Measurements from ENCODE around the gene DPF1. TPM values are rescaled to one million over a fixed set of nuclear protein-coding genes. Genes with fewer than 3 reads are reported as not detected.

DPF1 gene
- total RNA-seq, 1 experiment from 2014 or later = 10.5 TPM

GRCh38 chr19:38193445-38193844, 30.6 kb downstream of the DPF1 start:
- H3K4me1 ChIP-seq (replicated peaks) = no peaks in the 10 kb centered on the region
- H3K4me3 ChIP-seq = no peak overlapping the region
- H3K27ac ChIP-seq = no peak overlapping the region
- no peak for DNase-seq (ENCODE audit: low read depth in 1 of 2, low spot score in 2 of 2)
- peaks cover 7% of the 10 kb centered on the region; the same call in 1 of the 2 replicates for H3K36me3 ChIP-seq
- H3K9me3 ChIP-seq (replicated peaks) = no peaks in the 10 kb centered on the region
- no peaks in the 10 kb centered on the region for H3K27me3 ChIP-seq (replicated peaks)

DNA sequence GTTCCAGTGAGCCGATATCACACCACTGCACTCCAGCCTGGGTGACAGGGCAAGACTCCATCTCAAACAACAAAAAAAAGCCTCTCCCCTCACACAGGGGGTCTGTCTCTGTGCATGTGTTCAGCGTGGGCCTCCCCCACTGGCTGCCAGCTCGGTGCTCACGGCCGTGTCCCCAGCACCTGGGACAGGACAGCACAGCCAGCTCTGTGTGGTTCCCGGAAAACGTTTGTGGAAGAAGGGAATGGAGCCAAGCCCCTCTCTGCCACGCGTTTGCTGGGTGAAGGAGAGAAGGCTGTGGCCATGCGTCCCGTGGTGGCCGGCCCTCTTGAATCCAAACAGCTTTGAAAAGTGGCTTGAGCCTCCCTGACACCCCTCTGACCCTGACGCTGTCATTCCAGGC, 32.3 kb downstream of the DPF1 start:
- Histone ChIP-seq H3K9me3 (replicated peaks) (no peaks in the 10 kb centered on the region), H3K4me1 (replicated peaks) (no peaks in the 10 kb centered on the region), H3K36me3 (0 out of 2 replicates have a peak, but pooled peaks cover 5% of the 10 kb centered on the region), H3K4me3 (no peak overlapping the region), H3K27me3 (replicated peaks) (no peaks in the 10 kb centered on the region), H3K27ac (no peak overlapping the region)
- no peak for DNase-seq (ENCODE audit: low read depth in 1 of 2, low spot score in 2 of 2)

DNA sequence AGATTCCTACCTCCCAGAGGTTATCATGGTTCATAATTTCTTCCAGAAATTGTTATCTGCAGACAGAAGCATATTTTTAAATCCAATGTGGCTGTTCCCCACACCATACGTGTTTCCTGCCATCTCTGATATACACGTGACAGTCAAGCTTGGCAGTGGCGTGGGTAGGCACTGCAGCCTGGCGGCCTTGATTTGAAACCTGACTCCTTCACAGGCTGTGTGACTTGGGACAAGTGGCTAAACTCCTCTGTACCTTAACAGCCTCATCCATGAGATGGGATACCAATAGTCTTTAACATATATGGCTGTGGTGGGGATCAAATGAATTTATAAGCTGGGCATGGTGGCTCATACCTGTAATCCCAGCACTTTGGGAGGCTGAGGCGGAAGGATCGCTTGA, 33.2 kb downstream of the DPF1 start:
- Histone ChIP-seq H3K27ac (no peak overlapping the region), H3K36me3 (0 out of 2 replicates have a peak, but pooled peaks cover 5% of the 10 kb centered on the region), H3K27me3 (replicated peaks) (no peaks in the 10 kb centered on the region), H3K4me1 (replicated peaks) (no peaks in the 10 kb centered on the region), H3K9me3 (replicated peaks) (no peaks in the 10 kb centered on the region), H3K4me3 (no peak overlapping the region)
- DNase-seq (ENCODE audit: low read depth in 1 of 2, low spot score in 2 of 2) = no peak

DNA sequence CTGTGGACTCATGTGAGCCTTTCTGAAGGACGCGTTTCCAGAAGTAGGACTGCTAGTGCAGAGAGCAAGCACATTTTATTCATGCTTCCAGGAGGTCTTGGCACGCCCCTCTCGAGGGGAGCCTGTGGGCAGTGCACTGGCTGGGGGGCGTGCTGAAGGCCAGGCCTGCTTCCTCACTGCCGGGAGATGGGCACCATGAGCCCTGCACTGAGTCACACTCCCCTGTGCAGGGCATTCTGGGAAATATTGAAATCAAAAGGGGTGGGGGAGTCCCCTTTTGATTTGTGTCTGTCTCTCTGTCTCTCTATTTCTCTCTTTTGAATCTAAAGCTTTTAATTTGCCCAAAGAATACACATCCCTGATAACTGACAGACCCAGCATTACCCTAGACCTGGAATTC, 34.0 kb downstream of the DPF1 start:
- 0 out of 2 replicates have a peak, but pooled peaks cover 5% of the 10 kb centered on the region for H3K36me3 ChIP-seq

DNA sequence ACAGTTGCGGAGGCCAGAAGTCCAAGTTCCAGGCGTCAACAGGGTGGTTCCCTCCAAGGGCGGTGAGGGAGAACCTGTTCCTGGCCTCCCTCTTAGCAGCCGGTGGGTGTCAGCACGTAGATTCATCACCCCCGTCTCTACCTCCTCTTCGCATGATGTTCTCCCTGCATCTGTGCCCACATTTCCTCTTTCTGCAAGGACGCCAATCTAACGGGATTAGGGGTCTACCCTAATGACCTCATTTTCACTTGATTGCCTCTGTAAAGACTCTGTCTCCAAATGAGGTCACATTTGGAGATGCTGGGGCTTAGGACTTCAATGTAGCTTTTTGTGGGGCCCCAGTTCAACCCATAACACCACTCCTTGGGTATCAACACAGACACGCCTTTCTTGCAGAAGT, 38.5 kb downstream of the DPF1 start:
- Histone ChIP-seq H3K36me3 (peaks cover 11% of the 10 kb centered on the region), H3K4me3 (no peak overlapping the region), H3K4me1 (replicated peaks) (no peaks in the 10 kb centered on the region), H3K27me3 (replicated peaks) (no peaks in the 10 kb centered on the region), H3K27ac (no peak overlapping the region), H3K9me3 (replicated peaks) (no peaks in the 10 kb centered on the region)
- DNase-seq (ENCODE audit: low read depth in 1 of 2, low spot score in 2 of 2) = no peak

More for the DNA sequence above, 34.0 kb downstream of the DPF1 start:
- Histone ChIP-seq H3K27ac (no peak overlapping the region), H3K9me3 (replicated peaks) (no peaks in the 10 kb centered on the region), H3K27me3 (replicated peaks) (no peaks in the 10 kb centered on the region), H3K4me1 (replicated peaks) (no peaks in the 10 kb centered on the region), H3K4me3 (no peak overlapping the region)
- DNase-seq (ENCODE audit: low read depth in 1 of 2, low spot score in 2 of 2) = no peak

- no peak for DNase-seq (ENCODE audit: low read depth in 1 of 2, low spot score in 2 of 2)
- H3K36me3 ChIP-seq = peaks cover 17% of the 10 kb centered on the region
These were observed 39.2 kb downstream of the DPF1 start for GRCh38 chr19:38184815-38185214.

DNA sequence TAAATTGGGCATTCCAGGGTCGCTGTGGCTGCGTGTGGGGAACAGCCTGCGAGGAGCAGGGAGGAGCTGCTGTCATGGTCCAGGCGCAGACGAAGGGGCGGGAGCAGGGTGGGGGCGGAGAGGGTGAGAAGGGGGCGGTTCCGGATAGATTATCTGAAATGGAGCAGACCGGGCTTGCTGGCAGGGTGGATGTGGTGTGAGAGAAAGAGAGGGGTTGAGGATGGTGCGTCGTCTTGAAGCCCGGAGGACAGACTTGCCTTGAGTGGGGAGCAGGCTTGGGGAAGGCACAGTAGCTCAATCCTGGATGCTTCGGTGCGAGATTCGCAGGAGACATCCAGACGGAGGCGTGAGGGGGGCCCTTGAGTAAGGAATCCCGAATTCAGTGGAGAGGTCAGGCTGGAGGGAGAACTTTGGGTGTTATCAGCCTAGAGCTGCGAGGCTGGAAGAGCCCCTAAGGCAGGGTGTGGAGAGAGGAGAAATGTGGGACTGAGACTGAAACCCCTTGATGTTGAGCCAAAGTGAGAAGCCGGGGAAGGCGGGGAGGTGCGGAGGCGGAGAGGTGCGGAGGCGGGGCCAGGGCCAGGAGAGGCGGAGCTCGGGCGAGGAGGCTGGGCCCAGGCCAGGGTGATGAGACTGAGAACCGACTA, 40.6 kb downstream of the DPF1 start:
- no peaks in the 10 kb centered on the region for H3K27me3 ChIP-seq (replicated peaks)
- no peak overlapping the region for H3K4me3 ChIP-seq
- DNase-seq (ENCODE audit: low read depth in 1 of 2, low spot score in 2 of 2) = no peak
- H3K9me3 ChIP-seq (replicated peaks) = no peaks in the 10 kb centered on the region
- H3K4me1 ChIP-seq (replicated peaks) = no peaks in the 10 kb centered on the region
- peaks cover 21% of the 10 kb centered on the region for H3K36me3 ChIP-seq
- H3K27ac ChIP-seq = no peak overlapping the region

More at GRCh38 chr19:38184815-38185214, 39.2 kb downstream of the DPF1 start:
- no peak overlapping the region for H3K4me3 ChIP-seq
- no peaks in the 10 kb centered on the region for H3K4me1 ChIP-seq (replicated peaks)
- H3K27ac ChIP-seq = no peak overlapping the region
- H3K27me3 ChIP-seq (replicated peaks) = no peaks in the 10 kb centered on the region
- no peaks in the 10 kb centered on the region for H3K9me3 ChIP-seq (replicated peaks)

GRCh38 chr19:38182536-38183210, 41.3 kb downstream of the DPF1 start:
- peaks cover 21% of the 10 kb centered on the region for H3K36me3 ChIP-seq
- no peak overlapping the region for H3K27ac ChIP-seq
- H3K27me3 ChIP-seq (replicated peaks) = no peaks in the 10 kb centered on the region
- H3K4me1 ChIP-seq (replicated peaks) = no peaks in the 10 kb centered on the region
- no peaks in the 10 kb centered on the region for H3K9me3 ChIP-seq (replicated peaks)
- H3K4me3 ChIP-seq = no peak overlapping the region
- DNase-seq (ENCODE audit: low read depth in 1 of 2, low spot score in 2 of 2) = no peak

GRCh38 chr19:38180071-38180470, 44.0 kb downstream of the DPF1 start:
- Histone ChIP-seq H3K4me1 (replicated peaks) (no peaks in the 10 kb centered on the region), H3K9me3 (replicated peaks) (no peaks in the 10 kb centered on the region), H3K27ac (no peak overlapping the region), H3K4me3 (no peak overlapping the region), H3K27me3 (replicated peaks) (no peaks in the 10 kb centered on the region), H3K36me3 (peaks cover 21% of the 10 kb centered on the region)
- DNase-seq (ENCODE audit: low read depth in 1 of 2, low spot score in 2 of 2) = no peak

DNA sequence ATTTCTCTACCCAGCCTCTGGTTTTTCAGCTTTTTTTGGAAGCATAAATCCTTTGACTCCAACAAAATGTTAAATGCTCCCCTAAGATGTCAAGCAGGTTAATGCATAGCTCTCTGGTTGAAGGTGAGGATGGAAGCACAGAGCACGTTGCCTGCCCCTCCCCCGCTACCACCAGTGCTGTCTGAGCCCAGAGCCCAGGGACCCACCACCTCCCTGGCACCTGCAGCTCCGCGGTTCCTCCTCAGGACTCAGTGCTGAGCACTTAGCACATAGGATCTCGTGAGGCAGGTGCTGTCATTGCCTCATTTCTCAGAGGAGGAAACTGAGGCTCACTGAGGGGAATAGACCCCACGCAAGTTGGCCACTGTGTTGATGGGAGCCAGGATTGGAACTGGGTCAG, 48.6 kb downstream of the DPF1 start:
- Histone ChIP-seq H3K4me3 (no peak overlapping the region), H3K27ac (no peak overlapping the region)

GRCh38 chr19:38173291-38174041, 50.6 kb downstream of the DPF1 start:
- Histone ChIP-seq H3K4me3 (no peak overlapping the region), H3K9me3 (replicated peaks) (no peaks in the 10 kb centered on the region), H3K27me3 (replicated peaks) (no peaks in the 10 kb centered on the region), H3K4me1 (replicated peaks) (no peaks in the 10 kb centered on the region), H3K36me3 (peaks cover 7% of the 10 kb centered on the region), H3K27ac (no peak overlapping the region)
- no peak for DNase-seq (ENCODE audit: low read depth in 1 of 2, low spot score in 2 of 2)

More for the DNA sequence above, 48.6 kb downstream of the DPF1 start:
- H3K36me3 ChIP-seq = peaks cover 8% of the 10 kb centered on the region
- no peaks in the 10 kb centered on the region for H3K4me1 ChIP-seq (replicated peaks)
- DNase-seq (ENCODE audit: low read depth in 1 of 2, low spot score in 2 of 2) = no peak
- no peaks in the 10 kb centered on the region for H3K9me3 ChIP-seq (replicated peaks)
- H3K27me3 ChIP-seq (replicated peaks) = no peaks in the 10 kb centered on the region

- DNase-seq (ENCODE audit: low read depth in 1 of 2, low spot score in 2 of 2) = no peak
- H3K4me3 ChIP-seq = no peak overlapping the region
- no peaks in the 10 kb centered on the region for H3K9me3 ChIP-seq (replicated peaks)
- peaks cover 11% of the 10 kb centered on the region for H3K36me3 ChIP-seq
- H3K27me3 ChIP-seq (replicated peaks) = no peaks in the 10 kb centered on the region
- no peak overlapping the region for H3K27ac ChIP-seq
- H3K4me1 ChIP-seq (replicated peaks) = no peaks in the 10 kb centered on the region
These were observed 52.0 kb downstream of the DPF1 start for GRCh38 chr19:38172001-38172400.

GRCh38 chr19:38170334-38170733, 53.7 kb downstream of the DPF1 start:
- H3K27me3 ChIP-seq (replicated peaks) = no peaks in the 10 kb centered on the region
- H3K4me3 ChIP-seq = no peak overlapping the region
- DNase-seq (ENCODE audit: low read depth in 1 of 2, low spot score in 2 of 2) = no peak
- H3K9me3 ChIP-seq (replicated peaks) = no peaks in the 10 kb centered on the region
- no peaks in the 10 kb centered on the region for H3K4me1 ChIP-seq (replicated peaks)
- no peak overlapping the region for H3K27ac ChIP-seq
- peaks cover 15% of the 10 kb centered on the region for H3K36me3 ChIP-seq

- Histone ChIP-seq H3K4me1 (replicated peaks) (no peaks in the 10 kb centered on the region), H3K9me3 (replicated peaks) (no peaks in the 10 kb centered on the region), H3K4me3 (no peak overlapping the region), H3K27ac (no peak overlapping the region), H3K27me3 (replicated peaks) (no peaks in the 10 kb centered on the region), H3K36me3 (peaks cover 31% of the 10 kb centered on the region)
- no peak for DNase-seq (ENCODE audit: low read depth in 1 of 2, low spot score in 2 of 2)
These were observed 55.4 kb downstream of the DPF1 start for GRCh38 chr19:38168637-38169036.

Measured in SJSA1 (cell line).